NCI-H2227 treated with DMSO at 0.1 percent for 48 hours (cell line): ENCODE measurements around the gene MBL2.

Source experiments
- DNase-seq: peaks from one replicate; lab custom pipeline; 2025; lab: John Stamatoyannopoulos, UW

The MBL2 gene

DNA sequence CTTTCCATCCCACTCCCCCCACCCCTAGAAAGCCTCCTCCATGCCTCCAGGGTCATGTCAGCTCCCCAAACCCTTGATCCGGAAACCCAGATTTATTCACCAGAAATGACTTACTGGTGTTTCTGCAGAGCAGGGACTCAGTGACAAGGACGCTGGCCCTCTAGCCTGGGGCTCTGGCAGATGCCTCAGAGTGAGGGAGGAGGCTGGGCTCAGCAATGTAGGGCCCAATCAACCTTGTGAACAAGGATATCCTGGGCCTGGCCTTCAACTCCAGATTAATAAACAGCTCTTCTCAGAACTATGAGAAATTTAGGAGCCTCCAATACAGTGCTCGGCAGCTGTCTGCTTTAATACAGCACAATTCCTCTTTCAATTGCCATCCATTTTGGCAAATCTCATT, at the start of gene MBL2:
TSS of gene MBL2 (minus strand) at position 162 of the 400 bp plus-strand sequence. CDS start 1,149 bp downstream, outside the sequence.
- DNase-seq: no peak

GRCh38 chr10:52820309-52820708, 47.7 kb upstream of the MBL2 start:
- no peak for DNase-seq

- peak; percentile 15 for DNase-seq
These were observed 45.4 kb upstream of the MBL2 start for GRCh38 chr10:52818019-52818418.

GRCh38 chr10:52814506-52814905, 41.9 kb upstream of the MBL2 start:
- no peak for DNase-seq

DNA sequence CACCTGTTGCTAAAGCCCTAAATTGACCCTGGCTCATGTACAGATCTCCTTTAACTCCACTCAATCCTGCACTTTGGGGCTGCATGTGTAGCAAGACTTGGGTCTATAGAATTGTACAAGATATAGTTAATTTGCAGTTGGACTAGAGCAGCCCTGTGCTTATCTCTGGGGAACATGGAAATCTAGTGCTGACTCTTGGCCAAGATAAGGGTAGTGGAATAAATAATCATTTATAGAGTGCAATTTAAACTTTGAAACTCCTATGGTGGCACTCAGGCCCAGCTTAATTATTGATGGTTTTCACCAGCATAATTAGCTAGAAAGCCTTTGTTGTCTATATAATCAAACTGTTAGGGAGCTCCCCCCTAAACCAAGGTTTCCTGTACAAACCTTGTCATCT, 39.2 kb upstream of the MBL2 start:
- DNase-seq: no peak

GRCh38 chr10:52810761-52811160, 38.2 kb upstream of the MBL2 start:
- no peak for DNase-seq

DNA sequence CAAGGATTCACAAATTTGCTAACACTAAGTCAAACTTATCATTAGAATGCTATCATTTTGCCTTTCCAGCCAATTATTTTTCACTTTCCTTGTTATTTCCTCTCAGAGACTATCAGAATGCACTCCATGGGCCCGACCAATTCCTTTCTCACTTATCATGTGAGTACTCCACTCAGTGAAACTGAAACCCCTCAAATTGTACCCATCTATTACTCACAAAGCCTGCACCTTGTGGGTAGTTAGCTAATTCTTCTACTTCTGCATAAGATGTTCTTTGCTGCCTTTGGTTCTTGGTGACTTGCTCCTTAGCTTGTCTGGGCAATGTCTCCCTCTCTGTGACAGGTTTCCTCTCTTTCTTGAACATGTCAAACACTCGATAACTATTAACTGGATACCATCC, 35.2 kb upstream of the MBL2 start:
- no peak for DNase-seq

DNA sequence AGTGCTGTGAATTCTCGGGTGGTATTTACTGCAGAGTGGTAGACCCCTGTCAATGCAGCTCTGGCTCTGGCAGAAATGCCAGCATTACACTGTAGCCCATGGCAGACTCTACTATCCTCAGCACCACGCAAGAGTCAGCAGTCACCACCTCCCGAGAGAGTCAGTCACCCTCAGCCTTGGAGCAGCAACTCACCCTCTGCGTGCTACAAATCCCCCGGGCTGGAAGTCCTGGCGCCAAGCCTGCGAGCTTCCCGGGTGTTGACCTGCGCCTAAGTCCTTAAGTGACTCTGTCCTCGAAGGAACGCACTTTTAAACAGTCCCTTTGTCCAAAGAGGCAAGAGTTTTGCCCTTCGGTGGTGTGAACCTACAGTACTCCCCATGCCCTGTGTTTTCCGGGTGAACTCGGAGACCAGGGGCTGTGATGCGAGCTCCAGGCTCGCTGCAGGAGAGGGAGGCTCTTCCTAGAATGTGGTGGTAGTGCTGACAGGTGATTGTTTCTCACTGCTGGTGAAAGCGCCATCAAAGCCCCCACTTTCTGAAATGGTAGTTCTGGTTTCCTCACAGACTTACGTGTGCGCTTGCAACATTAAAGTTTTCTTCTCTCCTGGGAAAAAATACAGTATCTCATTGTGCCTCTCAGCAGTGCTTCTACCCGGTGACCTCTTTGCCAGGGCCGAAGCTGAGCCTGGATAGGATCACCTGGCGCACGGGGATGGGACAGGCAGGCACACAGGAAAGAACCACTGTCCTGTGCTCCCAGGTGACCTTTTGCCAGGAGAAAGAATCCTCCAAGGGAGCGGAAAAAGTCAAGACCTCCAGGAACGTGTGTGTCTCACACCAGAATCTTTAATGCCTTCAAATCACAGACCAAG, 33.1 kb upstream of the MBL2 start:
- no peak for DNase-seq

DNA sequence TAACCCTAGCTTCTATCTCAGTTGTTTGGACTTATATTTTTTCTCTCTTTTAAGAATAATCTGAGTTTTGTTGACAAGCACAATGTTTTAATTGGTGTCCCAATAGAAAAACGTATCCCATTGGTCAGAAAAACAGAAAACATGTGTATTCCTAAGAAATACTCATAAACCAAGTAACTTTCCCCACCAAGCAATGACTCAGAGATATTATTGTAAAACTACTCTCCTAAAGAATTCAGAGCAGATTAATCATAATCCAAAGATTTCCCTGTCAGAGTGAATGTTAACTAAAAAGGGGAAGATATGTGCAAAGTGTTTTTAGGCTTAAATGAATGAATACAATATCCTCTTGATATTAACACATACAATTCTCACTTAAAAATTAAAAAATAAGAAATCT, 29.4 kb upstream of the MBL2 start:
- no peak for DNase-seq

DNA sequence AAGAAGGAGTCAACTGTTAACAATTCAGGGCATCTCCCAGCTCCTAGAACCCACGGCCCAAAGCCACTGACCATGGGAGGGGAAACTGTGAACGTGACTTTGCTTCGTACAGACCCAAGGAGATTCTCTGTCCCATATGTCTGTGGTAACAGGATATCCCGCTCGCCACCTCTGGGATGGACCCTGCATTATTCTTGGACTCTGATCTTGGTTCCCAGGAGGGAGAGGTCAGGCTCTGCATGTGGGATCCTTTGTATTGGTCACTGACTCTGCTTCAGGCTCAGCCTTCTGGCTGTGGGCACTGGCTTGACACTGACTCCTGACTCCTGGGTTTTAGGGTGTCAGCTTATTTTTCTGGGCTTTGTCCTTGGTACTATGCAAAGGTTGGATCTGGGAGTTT, 13.5 kb upstream of the MBL2 start:
- no peak for DNase-seq

DNA sequence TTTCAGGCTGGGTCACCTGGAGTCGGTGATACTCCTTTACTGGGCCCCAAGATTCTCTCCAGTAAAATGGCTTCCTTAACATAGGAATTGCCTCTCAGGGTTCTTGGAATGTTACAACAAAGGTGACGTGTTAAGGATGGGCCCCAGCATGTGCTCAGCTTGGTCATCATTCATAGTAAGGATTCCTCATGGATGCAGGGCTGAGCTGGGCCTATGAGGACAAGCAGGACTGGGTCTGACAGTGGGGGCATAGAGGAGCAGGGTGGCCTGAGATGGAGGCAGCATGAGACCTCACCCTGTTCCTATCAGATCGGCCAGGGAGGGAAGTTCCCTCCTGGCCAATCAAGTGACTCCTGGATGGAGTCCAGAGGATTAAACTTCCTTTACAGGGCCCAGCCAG, 12.8 kb upstream of the MBL2 start:
- DNase-seq: no peak

DNA sequence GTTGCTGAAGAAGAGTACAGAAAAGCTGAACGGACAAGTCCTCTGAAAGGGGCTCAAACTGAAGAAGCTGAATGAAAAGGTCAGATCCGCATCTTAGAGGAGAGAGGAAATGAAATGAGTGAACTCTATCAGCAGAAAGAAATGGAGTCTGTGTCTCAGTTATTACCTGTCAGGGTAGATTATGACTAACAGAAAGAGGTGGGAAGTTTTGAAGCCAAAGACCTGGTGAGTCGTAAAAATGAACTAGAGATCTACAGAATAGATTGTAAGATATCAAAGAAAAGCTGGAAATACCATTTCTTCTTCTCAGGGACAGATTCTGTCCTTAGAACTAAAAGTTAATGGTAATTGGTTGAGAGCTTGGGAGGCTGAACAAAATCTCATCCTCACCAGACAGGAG, 11.1 kb upstream of the MBL2 start:
- no peak for DNase-seq

DNA sequence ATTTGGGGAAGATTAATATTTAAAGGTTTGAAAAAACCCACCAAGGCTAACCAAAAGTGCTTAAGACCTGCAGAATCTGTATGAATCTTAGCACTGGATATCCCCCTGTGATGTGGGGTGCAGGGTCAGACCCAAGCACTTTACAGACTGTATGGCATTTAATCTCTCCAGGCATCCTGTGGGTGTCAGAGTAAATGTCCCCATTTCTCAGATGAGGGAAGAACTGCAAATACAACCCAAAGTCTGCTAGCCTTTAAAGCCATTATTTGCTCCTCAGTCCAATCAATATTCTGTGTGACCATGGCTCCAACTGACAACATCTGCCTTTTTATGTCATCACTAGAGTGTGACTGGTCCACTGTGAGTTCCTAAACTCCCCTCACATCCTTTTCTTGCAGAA, 10.0 kb upstream of the MBL2 start:
- no peak for DNase-seq

- no peak for DNase-seq
These were observed 8.0 kb upstream of the MBL2 start for GRCh38 chr10:52780391-52781155.

GRCh38 chr10:52779541-52780390, 7.2 kb upstream of the MBL2 start:
- peak; percentile 28 for DNase-seq

- DNase-seq: no peak
These were observed 6.2 kb upstream of the MBL2 start for GRCh38 chr10:52778511-52779392.

DNA sequence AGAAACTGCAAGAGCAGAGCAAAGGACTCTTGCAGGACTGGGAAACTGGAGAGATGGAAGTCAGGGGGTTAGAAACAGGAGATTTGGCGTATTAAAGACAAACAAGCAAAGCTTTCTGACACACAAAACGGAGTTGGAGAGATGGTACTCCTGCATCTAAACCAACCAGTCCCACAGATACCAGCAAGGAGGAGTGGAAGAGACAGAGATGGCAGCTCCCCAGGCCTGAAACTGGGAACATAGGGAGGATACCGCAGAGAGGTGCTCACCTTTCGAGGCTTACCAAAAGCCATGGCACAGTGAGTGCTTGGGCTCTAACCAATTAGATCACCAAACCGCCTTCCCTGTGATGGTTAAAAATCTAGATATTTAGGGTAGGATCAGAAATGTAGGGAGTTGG, 4.8 kb upstream of the MBL2 start:
- no peak for DNase-seq

- DNase-seq: no peak
These were observed 3.9 kb upstream of the MBL2 start for GRCh38 chr10:52776471-52776903.

DNA sequence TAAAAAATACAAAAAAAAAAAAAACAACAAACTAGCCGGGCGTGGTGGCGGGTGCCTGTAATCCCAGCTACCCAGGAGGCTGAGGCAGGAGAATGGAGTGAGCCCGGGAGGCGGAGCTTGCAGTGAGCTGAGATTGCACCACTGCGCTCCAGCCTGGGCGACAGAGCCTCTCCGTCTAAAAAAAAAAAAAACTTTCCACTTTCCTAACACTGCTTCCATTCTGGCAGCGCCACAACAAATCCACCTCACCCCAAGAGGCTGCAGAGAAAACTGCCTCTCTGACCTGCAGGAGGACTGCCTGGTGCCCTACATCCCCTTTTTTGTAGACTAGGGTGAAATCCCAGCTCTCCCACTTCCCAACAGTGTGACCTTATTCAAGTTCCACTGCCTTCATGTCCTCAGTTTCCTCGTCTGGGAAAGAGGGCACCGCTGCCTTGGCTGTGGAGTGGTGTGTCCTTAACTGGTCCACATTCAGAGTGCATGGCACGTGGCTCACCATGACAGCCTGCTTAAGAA, 2.6 kb upstream of the MBL2 start:
- no peak for DNase-seq

GRCh38 chr10:52774600-52775106, 2.1 kb upstream of the MBL2 start:
- DNase-seq: no peak

DNA sequence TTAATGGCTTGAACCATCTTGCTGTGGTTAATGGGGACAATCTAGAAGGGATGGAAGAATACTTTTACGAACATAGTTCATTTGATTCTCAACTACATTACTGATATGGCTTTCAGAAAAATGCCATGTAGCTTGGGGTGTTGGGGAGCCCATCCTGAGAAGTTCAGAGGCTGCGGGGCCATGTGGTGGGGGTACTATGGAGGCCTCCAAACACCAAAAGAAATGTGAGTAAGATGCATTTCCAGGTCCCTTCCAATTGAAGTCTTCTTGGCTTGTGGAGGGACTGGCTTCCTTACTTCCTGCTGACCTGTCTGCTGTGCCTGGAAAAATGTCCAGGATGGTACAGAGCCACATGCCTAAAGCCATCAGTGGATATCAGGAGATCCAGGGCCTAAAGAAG, 1.6 kb upstream of the MBL2 start:
- no peak for DNase-seq
